Smooth muscle cell (in vitro differentiated cells): ENCODE measurements around the gene LTB4R2. TPM values are rescaled to one million over a fixed set of nuclear protein-coding genes. Genes with fewer than 3 reads are reported as not detected.

ENCODE experiments used
- DNase-seq: peaks from one replicate; lab custom pipeline; 2025; ENCODE audit not compliant: unreplicated experiment; lab: John Stamatoyannopoulos, UW
- H2AFZ ChIP-seq: fragments of 200-600 bp; sonication (generic); 2 replicates; pipeline ENCODE4 v1.6.0; 2016; ENCODE audit warnings: antibody characterized with exemption, low read depth, mild to moderate bottlenecking
- H3F3A ChIP-seq: fragments of 200-600 bp; sonication (generic); 2 replicates; pipeline ENCODE4 v1.6.0; 2017; ENCODE audit warnings: antibody characterized with exemption, low read depth
- H3K27ac ChIP-seq: fragments of 200-600 bp; sonication (generic); 2 replicates; pipeline ENCODE4 v1.5.1; 2016; ENCODE audit warnings: low read depth, mild to moderate bottlenecking
- H3K27me3 ChIP-seq: fragments of 200-600 bp; sonication (generic); 2 replicates; pipeline ENCODE4 v1.6.1; 2016; ENCODE audit warnings: low read depth, mild to moderate bottlenecking
- H3K36me3 ChIP-seq: fragments of 200-600 bp; sonication (generic); 2 replicates; pipeline ENCODE4 v1.5.1; 2016; ENCODE audit warnings: low read depth
- H3K4me1 ChIP-seq: fragments of 200-600 bp; sonication (generic); 2 replicates; pipeline ENCODE4 v1.5.1; 2016; ENCODE audit warnings: low read depth
- H3K4me2 ChIP-seq: fragments of 200-600 bp; sonication (generic); 2 replicates; pipeline ENCODE4 v1.6.0; 2016; ENCODE audit warnings: mild to moderate bottlenecking
- H3K4me3 ChIP-seq: fragments of 200-600 bp; sonication (generic); 2 replicates; pipeline ENCODE4 v1.5.1; 2016; ENCODE audit warnings: mild to moderate bottlenecking
- H3K79me2 ChIP-seq: fragments of 200-600 bp; sonication (generic); 2 replicates; pipeline ENCODE4 v1.6.0; 2016; ENCODE audit warnings: low read depth, mild to moderate bottlenecking
- H3K9ac ChIP-seq: fragments of 200-600 bp; sonication (generic); 2 replicates; pipeline ENCODE4 v1.6.0; 2016; ENCODE audit warnings: low read depth
- H3K9me3 ChIP-seq: fragments of 200-600 bp; sonication (generic); replicated peaks from 2 replicates; pipeline ENCODE4 v1.5.1; 2016; ENCODE audit warnings: low read depth
- H4K20me1 ChIP-seq: fragments of 200-600 bp; sonication (generic); 2 replicates; pipeline ENCODE4 v1.6.0; 2016; ENCODE audit warnings: low read depth
- CTCF ChIP-seq: fragments of 200-600 bp; sonication (generic); IDR thresholded peaks from 2 replicates; pipeline ENCODE4 v1.5.1; 2017; ENCODE audit warnings: borderline replicate concordance, mild to moderate bottlenecking, antibody characterized with exemption; ENCODE audit not compliant: insufficient read depth, poor library complexity, severe bottlenecking
- WGBS: methylation state at CpG from one replicate; pipeline ENCODE4 v1.1.7; 2016; ENCODE audit warnings: low lambda C conversion rate; 5-methylcytosine and 5-hydroxymethylcytosine counted together
- polyA plus RNA-seq: library from polyadenylated mRNA; unstranded; fragments of >200 nt; fragmentation: Nextera tagmentation; extraction: Ambion mirVana; gene quantifications from 2 replicates; pipeline ENCODE4 v1.2.1, GENCODE V29; 2016
- total RNA-seq: library from RNA; depleted of rRNA; stranded (reverse); fragments of >200 nt; gene quantifications from 2 replicates; pipeline ENCODE4 v1.2.3, GENCODE V29; 2014

Gene LTB4R2
- total and polyA plus RNA-seq, 2 experiments from 2014 or later: 0.70 to 2.8 TPM

- Histone ChIP-seq H3K9me3 (no peaks in the 10 kb centered on the region), H3K36me3 (no peaks in the 10 kb centered on the region), H3K4me3 (no peak overlapping the region), H4K20me1 (no peaks in the 10 kb centered on the region), H3F3A (peaks cover 7% of the 10 kb centered on the region), H3K79me2 (peaks cover 16% of the 10 kb centered on the region), H3K27me3 (no peaks in the 10 kb centered on the region), H3K4me2 (no peak overlapping the region), H3K4me1 (peaks cover 13% of the 10 kb centered on the region), H2AFZ (no peak overlapping the region), H3K9ac (no peak overlapping the region), H3K27ac (peak overlapping the region; percentile 50)
- peak; percentile 32 for TF ChIP-seq CTCF
- no peak for DNase-seq
- 63% methylated on average over 5 of the region's 5 CpGs for WGBS
Measured at GRCh38 chr14:24297190-24297964, 12.6 kb upstream of the LTB4R2 start.

- Histone ChIP-seq H3K9ac (peak overlapping the region; percentile 92), H3F3A (peaks cover 7% of the 10 kb centered on the region), H3K4me1 (peaks cover 13% of the 10 kb centered on the region), H3K4me3 (peak overlapping the region; percentile 88), H2AFZ (peak overlapping the region; percentile 90), H3K9me3 (no peaks in the 10 kb centered on the region), H3K4me2 (peak overlapping the region; percentile 99), H3K27me3 (no peaks in the 10 kb centered on the region), H3K27ac (peak overlapping the region; percentile 80), H4K20me1 (no peaks in the 10 kb centered on the region), H3K36me3 (no peaks in the 10 kb centered on the region), H3K79me2 (peaks cover 16% of the 10 kb centered on the region)
- WGBS: 63% methylated on average over 7 of the region's 7 CpGs
- DNase-seq: peak; percentile 17
- no peak for TF ChIP-seq CTCF
Measured at GRCh38 chr14:24298892-24299254, 11.1 kb upstream of the LTB4R2 start.

- no peak for TF ChIP-seq CTCF
- H3K79me2 ChIP-seq: peaks cover 16% of the 10 kb centered on the region
- WGBS: 2% methylated on average over 64 of the region's 75 CpGs
Measured at GRCh38 chr14:24299255-24300191, 10.4 kb upstream of the LTB4R2 start, which contains the start of the genes DHRS1 and NOP9. TSS of gene DHRS1 (minus strand) at chr14:24299780. CDS start at chr14:24299106, 674 bp downstream. TSS of gene NOP9 (plus strand) at chr14:24299850. CDS start at chr14:24299955, 105 bp downstream.

More at GRCh38 chr14:24299255-24300191, 10.4 kb upstream of the LTB4R2 start, which contains the start of the genes DHRS1 and NOP9:
- Histone ChIP-seq H3K4me3 (peak within 1 kb of the TSS; percentile 88), H3K36me3 (no peaks in the 10 kb centered on the region), H3K4me2 (peak within 1 kb of the TSS; percentile 99), H3K27ac (peak within 1 kb of the TSS; percentile 80), H3F3A (peaks cover 7% of the 10 kb centered on the region), H3K9me3 (no peaks in the 10 kb centered on the region), H3K9ac (peak within 1 kb of the TSS; percentile 92), H4K20me1 (no peaks in the 10 kb centered on the region), H3K27me3 (no peaks in the 10 kb centered on the region), H3K4me1 (peaks cover 13% of the 10 kb centered on the region), H2AFZ (peak within 1 kb of the TSS; percentile 90)
- DNase-seq: peak; percentile 59
